NK-92 (cell line): ENCODE data around the gene HTRA1.

ENCODE experiments used
- DNase-seq: peaks from one replicate; lab custom pipeline; 2025; ENCODE audit not compliant: unreplicated experiment; lab: John Stamatoyannopoulos, UW

The HTRA1 gene

GRCh38 chr10:122461367-122461728 lies at the start of gene HTRA1:
HTRA1 (plus strand) TSS chr10:122461553; CDS start chr10:122461653, 100 bp downstream.
- no peak for DNase-seq

DNA sequence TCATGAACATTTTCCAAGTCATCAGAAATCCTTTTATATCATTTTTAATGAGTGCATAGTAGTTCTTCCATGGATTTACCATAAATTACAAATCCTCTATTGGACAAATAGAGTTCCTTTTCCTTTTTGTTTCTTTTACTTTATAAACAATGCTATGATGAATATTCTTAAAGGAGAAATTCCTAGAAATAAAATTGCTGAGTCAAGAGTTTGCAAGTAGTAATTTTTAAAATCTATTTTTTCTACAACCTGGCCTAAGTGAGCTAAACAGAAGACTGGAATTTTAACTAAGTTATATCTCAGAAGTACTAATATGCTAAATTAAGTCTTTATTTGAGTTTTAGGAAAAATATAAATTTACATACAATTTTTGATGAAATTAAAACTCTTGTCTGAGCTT lies 48.0 kb upstream of the HTRA1 start:
- no peak for DNase-seq

DNA sequence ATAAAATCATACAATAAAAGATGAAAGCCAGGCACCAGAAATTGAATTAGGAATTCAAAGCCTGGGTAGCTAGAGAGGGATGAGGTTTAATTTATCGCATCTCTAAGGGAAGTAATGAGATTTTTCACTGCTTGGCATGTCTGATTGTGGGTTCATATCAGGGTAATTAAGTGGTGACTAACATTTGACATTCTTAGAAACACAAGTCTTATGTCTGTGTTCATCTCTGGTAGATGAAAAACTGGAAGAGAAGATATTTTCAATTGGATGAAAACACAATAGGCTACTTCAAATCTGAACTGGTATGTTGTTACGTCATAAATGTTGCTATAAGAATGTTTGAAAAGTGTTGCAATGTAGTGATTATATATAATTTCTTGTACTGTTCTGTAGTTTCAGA lies 43.7 kb upstream of the HTRA1 start:
- no peak for DNase-seq

- DNase-seq: no peak
These were observed 42.3 kb upstream of the HTRA1 start for GRCh38 chr10:122419016-122419415.

GRCh38 chr10:122419876-122420623 lies 41.3 kb upstream of the HTRA1 start:
- no peak for DNase-seq

- DNase-seq: no peak
These were observed 40.7 kb upstream of the HTRA1 start for GRCh38 chr10:122420624-122421007.

DNA sequence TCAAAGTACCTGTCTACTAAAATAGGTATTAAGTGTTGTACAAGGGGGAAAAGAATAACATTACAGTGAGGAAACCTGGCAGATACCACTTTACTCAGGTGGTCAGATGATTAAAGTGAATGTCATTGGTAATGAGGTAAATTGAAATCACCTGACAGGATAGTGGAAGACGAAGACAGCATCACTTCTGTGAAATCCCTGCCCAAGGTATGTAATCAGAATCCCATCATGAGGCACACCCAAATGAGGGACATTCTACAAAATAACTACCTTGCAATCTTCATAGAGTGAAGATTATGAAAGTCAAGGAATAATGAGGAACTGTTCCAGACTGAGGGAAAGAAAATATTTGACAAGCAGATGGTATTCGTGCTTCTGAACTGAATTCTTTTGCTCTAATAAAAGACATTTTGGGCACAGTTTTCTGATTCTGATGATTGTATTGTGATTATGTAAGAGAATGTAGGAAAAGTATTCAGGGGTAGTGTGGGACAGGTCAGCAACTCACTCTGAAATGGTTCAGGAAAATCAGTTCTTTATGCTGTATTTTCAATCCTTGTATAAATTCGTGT lies 40.2 kb upstream of the HTRA1 start:
- DNase-seq: no peak

GRCh38 chr10:122421742-122422141 lies 39.6 kb upstream of the HTRA1 start:
- no peak for DNase-seq

DNA sequence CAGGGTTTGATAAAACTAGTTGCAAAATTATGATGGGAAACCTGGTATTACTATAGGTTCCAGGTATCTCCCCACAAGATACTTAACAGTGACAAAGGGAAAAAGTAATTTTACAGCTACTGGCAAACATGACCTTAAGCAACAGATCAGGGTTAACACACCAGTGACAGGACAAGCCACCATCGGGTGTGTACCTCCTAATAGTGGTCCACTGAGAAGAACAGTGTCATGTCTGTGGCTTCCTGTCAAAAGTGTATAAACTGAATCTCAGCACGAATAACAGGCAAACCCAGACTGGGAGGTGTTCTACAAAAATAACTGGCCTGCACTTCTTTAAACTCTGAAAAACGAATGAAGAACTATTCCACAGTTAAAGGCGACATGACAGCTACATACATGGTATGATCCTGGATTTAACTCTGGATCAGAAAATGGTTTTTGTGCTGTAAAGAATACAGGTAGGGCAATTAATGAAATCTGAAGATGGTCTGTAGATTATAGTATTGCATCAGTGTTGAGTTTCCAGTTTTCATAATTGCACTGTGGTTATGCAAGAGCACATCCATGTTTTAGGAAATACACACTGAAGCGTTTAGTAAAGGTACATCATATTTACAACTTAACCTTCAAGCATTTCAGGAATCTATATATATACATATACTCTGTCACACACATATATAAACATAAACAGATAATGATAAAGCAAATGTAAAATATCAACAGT lies 38.9 kb upstream of the HTRA1 start:
- DNase-seq: no peak

DNA sequence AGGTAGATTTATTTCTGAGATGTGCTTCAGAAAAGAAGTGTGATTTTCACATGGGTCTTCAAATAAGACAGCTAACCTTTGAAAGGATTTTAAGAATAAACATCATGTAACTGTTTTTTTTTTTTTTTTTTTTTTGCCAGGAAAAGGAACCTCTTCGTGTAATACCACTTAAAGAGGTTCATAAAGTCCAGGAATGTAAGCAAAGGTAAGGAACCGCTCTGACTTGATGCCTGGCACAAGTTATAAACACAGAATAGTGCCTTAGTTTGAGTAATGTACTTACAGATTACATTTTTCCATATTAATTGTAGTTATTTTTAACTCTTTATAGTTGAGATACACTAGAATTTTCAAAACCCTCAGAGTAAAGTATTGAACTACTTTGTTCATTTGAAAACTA lies 37.3 kb upstream of the HTRA1 start:
- DNase-seq: no peak

DNA sequence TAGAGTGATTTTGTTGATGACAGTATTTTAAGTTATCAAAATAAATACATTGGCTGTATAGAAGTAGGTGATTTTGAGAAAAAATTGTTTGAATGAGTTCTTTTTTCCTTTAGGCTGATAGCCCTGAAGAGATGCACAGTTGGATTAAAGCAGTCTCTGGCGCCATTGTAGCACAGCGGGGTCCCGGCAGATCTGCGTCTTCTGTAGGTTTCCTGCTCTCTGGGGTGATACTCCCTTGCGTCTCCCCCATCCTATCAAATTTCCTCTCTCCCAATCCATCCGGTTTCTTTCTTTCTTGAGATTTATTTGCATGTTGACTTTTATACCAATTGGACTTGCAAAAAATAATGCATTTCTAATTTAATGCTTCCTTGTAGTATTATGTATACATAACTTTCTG lies 34.5 kb upstream of the HTRA1 start:
- DNase-seq: no peak

- DNase-seq: no peak
These were observed 34.1 kb upstream of the HTRA1 start for GRCh38 chr10:122427280-122427679.

GRCh38 chr10:122435212-122435827 lies 26.0 kb upstream of the HTRA1 start:
- DNase-seq: no peak

DNA sequence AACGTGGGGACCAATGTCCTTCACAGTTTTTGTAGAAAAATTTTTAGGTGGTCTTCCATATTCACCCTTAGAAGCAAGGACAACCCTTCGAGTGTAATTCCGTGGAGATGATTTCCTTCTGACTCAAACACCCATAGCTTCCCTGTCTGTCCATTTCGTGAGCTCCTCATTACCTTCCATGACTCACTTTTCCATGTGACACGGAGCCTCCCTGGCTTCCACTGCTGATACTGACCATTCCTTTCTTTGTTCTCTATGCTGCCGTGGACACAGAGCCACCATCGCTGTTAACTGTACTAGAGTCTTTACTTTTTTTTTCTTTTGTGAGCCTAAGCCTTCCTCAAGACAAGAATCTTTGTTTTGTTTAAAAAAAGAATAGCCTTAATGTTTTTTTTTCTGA lies 19.4 kb upstream of the HTRA1 start:
- DNase-seq: no peak

DNA sequence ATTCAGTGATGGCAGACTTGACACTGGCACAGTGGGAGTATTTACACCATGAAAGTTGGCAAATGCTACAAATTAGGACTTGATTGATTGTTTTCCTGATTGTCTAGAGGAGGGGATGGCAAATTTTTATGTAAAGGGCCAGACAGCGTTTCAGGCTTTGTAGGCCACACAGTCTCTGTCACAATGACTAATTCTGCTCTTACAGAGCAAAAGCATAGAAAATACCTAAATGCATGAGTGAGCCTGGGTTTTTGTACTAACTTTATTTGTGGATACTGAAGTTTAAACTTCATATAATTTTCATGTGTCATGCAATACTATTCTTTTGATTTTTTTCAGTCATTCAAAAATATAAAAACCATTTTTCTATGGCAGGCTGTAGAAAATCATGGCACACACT lies 15.9 kb upstream of the HTRA1 start:
- DNase-seq: no peak

- no peak for DNase-seq
These were observed 15.4 kb upstream of the HTRA1 start for GRCh38 chr10:122445904-122446303.

DNA sequence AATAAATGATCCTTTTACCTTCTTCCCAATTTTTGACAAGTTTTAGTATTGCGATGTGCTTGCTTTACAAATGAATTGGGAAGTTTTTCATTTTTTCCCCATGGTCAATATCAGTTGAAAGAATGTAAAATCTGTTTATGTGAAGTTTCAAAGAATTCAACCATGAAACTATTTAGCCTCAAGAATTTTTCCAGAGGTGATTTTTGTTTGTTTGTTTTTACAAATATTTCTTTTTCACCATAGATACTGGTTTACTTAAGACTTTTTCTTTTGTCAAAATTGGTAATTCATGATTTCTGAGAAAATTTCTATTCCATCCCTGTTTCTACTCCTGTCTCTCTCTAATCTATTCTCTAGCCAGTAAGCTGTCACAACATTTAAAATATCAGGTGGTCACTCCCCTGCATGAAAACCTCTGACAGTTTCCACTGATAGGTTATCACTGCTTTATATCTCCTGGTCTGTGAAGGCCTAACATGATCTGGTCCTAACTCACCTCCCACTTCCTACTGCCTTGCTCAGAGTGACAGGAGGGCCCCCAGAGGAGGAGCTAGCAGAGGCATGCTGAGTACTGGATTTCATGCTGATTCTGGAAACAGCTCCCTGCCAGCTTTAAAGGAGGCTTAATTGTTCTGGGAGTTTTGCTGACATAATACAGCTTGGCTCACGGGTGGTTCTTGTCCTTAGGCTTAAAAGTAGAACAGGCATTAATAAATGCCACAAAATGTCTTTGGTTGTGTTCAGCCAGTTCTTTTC lies 14.5 kb upstream of the HTRA1 start:
- DNase-seq: no peak

DNA sequence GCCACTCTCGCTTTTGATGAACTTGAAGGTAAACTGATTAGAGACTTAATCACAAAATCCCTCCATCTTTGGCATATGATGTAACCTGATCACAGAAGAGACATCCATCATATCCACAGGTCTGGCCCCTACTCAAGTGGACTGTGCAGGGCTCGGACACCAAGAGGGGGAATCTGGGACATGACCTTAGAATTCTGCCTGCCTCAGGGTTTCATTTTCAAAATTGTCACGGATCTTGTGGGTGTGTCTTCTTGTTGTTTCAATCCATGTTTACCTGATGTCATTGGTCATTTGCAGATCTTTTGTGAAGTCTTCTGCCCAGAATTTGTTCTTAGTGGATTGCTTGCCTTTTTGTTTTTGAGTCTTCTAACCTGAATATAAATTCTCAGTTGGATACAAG lies 12.8 kb upstream of the HTRA1 start:
- DNase-seq: no peak

- DNase-seq: no peak
These were observed 12.2 kb upstream of the HTRA1 start for GRCh38 chr10:122449153-122449552.

DNA sequence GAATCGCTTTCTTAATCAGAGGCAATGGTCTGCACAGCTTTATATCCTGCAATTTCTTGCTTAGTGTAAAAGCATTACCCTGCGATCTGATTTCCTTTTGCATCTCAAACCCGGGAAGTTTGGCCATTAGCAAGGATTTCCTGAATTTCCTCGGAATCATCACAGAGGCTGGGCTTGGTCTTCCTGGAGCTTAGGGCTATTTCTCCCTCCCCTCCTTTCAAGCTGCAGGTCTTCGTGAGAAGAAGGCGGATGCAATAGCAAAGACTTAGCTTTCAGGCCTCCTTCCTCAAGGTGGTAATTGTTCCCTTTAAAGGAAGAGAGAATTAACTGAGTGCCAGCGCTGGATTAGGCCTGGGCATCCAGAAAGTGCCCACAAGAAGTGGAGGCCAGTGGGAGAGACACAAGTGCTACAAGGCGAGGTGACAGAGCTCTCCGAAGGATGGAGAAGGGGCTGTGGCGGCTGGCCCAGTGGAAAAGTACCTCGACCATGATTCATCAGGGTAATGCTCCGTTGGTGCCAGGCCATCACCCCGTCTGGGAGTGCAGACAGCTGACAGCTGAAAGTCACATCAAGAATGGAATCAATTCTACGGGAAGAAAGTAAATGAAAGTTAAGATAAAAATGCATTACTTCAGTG lies 10.9 kb upstream of the HTRA1 start:
- DNase-seq: no peak

DNA sequence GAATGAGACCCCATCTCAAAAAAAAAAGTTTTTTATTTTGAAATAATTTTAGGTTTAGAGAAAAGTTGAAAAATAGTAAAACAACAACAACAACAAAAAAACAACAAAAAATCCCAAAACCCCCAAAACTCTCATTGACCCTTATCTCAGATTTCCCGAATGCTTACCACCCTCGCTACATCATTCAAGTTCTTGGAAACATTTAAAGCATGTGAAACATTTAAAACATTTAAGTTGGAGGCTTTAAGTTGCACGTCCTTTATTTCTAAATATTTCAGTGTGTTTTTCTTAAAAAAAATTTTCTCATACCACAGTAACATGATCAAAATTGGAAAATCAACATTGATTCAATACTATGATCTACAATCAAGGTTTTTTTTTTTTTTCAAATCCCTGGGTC lies 7.3 kb upstream of the HTRA1 start:
- no peak for DNase-seq
